Loucy (cell line): ENCODE data around the gene BPIFB4.

Experiments
- EZH2phosphoT487 ChIP-seq: fragments of 200-600 bp; IDR thresholded peaks from 2 replicates; pipeline ENCODE4 v1.6.1; 2018; ENCODE audit warnings: antibody characterized with exemption, mild to moderate bottlenecking, moderate library complexity, borderline replicate concordance
- TF ChIP-seq, protein P1 (sequence below): fragments of 200-600 bp; sonication (generic); conservative IDR thresholded peaks from 2 replicates; pipeline ENCODE4 v1.5.1; 2014; ENCODE audit warnings: mild to moderate bottlenecking, antibody characterized with exemption, low read length

DNA sequence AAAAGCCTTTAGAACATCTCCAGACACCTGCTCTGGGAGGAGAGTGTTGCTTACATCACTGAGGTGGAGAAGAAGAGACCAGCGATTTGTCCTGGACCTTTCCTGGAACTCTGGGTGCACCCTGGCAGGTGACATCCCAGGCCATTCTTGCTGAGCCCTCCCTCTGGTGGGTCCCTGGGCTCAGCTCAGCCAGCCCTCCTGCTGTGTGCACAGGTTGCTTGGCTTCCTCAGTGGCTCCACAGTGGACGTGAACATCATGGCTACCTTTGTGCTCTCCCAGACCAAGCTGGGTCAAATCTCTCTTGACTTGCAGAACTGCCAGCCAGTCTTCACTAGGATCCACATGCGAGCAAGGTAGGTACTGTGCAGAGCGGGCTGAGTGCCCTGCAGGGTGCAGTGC lies 68.6 kb downstream of the BPIFB4 start:
- TF ChIP-seq, protein P1, sequence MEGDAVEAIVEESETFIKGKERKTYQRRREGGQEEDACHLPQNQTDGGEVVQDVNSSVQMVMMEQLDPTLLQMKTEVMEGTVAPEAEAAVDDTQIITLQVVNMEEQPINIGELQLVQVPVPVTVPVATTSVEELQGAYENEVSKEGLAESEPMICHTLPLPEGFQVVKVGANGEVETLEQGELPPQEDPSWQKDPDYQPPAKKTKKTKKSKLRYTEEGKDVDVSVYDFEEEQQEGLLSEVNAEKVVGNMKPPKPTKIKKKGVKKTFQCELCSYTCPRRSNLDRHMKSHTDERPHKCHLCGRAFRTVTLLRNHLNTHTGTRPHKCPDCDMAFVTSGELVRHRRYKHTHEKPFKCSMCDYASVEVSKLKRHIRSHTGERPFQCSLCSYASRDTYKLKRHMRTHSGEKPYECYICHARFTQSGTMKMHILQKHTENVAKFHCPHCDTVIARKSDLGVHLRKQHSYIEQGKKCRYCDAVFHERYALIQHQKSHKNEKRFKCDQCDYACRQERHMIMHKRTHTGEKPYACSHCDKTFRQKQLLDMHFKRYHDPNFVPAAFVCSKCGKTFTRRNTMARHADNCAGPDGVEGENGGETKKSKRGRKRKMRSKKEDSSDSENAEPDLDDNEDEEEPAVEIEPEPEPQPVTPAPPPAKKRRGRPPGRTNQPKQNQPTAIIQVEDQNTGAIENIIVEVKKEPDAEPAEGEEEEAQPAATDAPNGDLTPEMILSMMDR: no peak
- TF ChIP-seq EZH2phosphoT487: no peak
